OCI-LY3 (cell line): ENCODE data around the gene LAMC1.

ENCODE experiments used
- CTCF ChIP-seq: fragments of 200-600, 300-600 bp; sonication (generic); IDR thresholded peaks from 2 replicates; pipeline ENCODE4 v1.5.1; 2014; ENCODE audit warnings: antibody characterized with exemption, low read length, low read depth
- EZH2phosphoT487 ChIP-seq: fragments of 200-600 bp; shearing (Covaris generic); IDR thresholded peaks from 2 replicates; pipeline ENCODE4 v1.6.1; 2018; ENCODE audit warnings: antibody characterized with exemption, mixed run types, low read depth

- TF ChIP-seq CTCF (no peak), EZH2phosphoT487 (no peak)
These were observed 50.1 kb downstream of the LAMC1 start for GRCh38 chr1:183073320-183073719.
